ENCODE measurements around the gene RUFY1. TPM values are rescaled to one million over a fixed set of nuclear protein-coding genes. Genes with fewer than 3 reads are reported as not detected.
"Not testable (repeated sequence)": the region's sequence is repeated elsewhere in the genome, so short reads cannot be mapped to it uniquely, and the experiment has no call there.

Gene RUFY1
- total and polyA plus RNA-seq, 2 donors (not counting 3 experiments of a cell fraction or from before 2014, with no cell fraction given): 25.6 to 44.9 TPM

GRCh38 chr5:179653135-179653534 lies 102.8 kb downstream of the RUFY1 start:
- dilution Hi-C loops (cut with MboI; ENCODE audit: extremely low pct_ligation_motif_present, low sequenced_read_pairs); H3K9me3 ChIP-seq (replicated peaks; ENCODE audit: control insufficient read depth, insufficient read depth, low read length); H3K27ac ChIP-seq (ENCODE audit: insufficient read depth, low read depth, low read length); H2AFZ ChIP-seq (ENCODE audit: low read depth, low read length); H3K27me3 ChIP-seq (ENCODE audit: control insufficient read depth in 2 of 2, insufficient read depth in 2 of 2, low read length in 2 of 2); H4K20me1 ChIP-seq (replicated peaks; ENCODE audit: control insufficient read depth, extremely low read depth, insufficient read depth, low read length); H3K4me3 ChIP-seq (replicated peaks in 1 of 3; ENCODE audit: insufficient read depth in 1 of 3, low read depth in 1 of 3, low read length in 3 of 3); intact Hi-C loops (cut with micrococcal nuclease); H3K4me2 ChIP-seq (ENCODE audit: insufficient read depth, low read length); DNase-seq (ENCODE audit: low read depth, low spot score); FAIRE-seq; H3K9me1 ChIP-seq (replicated peaks; ENCODE audit: control insufficient read depth, extremely low read depth, insufficient read depth, low read length); H3K79me2 ChIP-seq (ENCODE audit: control insufficient read depth, insufficient read depth, low read length); BruUV-seq (replicated peaks); H3K9ac ChIP-seq (replicated peaks; ENCODE audit: extremely low read depth, insufficient read depth, low read length); CTCF ChIA-PET; POLR2A ChIA-PET; H3K36me3 ChIP-seq (ENCODE audit: control insufficient read depth in 2 of 2, extremely low read depth in 1 of 2, insufficient read depth in 2 of 2, low read length in 2 of 2); H3K4me1 ChIP-seq (ENCODE audit: control insufficient read depth, extremely low read depth, insufficient read depth, low read length): not testable (repeated sequence)

GRCh38 chr5:179657302-179658178 lies 107.2 kb downstream of the RUFY1 start:
- CTCF ChIA-PET: not testable (repeated sequence)

GRCh38 chr5:179658179-179658856 lies 108.0 kb downstream of the RUFY1 start:
- CTCF ChIA-PET; H3K4me1 ChIP-seq (ENCODE audit: control insufficient read depth, extremely low read depth, insufficient read depth, low read length); H4K20me1 ChIP-seq (replicated peaks; ENCODE audit: control insufficient read depth, extremely low read depth, insufficient read depth, low read length); H3K79me2 ChIP-seq (ENCODE audit: control insufficient read depth, insufficient read depth, low read length); H3K27me3 ChIP-seq (ENCODE audit: control insufficient read depth in 2 of 2, insufficient read depth in 2 of 2, low read length in 2 of 2); H3K9me3 ChIP-seq (replicated peaks; ENCODE audit: control insufficient read depth, insufficient read depth, low read length); FAIRE-seq; POLR2A ChIA-PET; H3K9me1 ChIP-seq (replicated peaks; ENCODE audit: control insufficient read depth, extremely low read depth, insufficient read depth, low read length); dilution Hi-C loops (cut with MboI; ENCODE audit: extremely low pct_ligation_motif_present, low sequenced_read_pairs); H3K36me3 ChIP-seq (ENCODE audit: control insufficient read depth in 2 of 2, extremely low read depth in 1 of 2, insufficient read depth in 2 of 2, low read length in 2 of 2): not testable (repeated sequence)
- TSS peak; percentile 84 for BruUV-seq (replicated peaks)
- peak overlapping the region; percentile 99 for H3K4me2 ChIP-seq (ENCODE audit: insufficient read depth, low read length)
- H3K27ac ChIP-seq (ENCODE audit: insufficient read depth, low read depth, low read length): peak overlapping the region; percentile 18
- intact Hi-C loops (cut with micrococcal nuclease): loop anchor here (2.0 kb wide), 2 partner anchors 22 to 36 kb away; partner anchors contain the start of gene HNRNPH1
- H3K9ac ChIP-seq (replicated peaks; ENCODE audit: extremely low read depth, insufficient read depth, low read length): peak overlapping the region; percentile 71
- H3K4me3 ChIP-seq (replicated peaks in 1 of 3; ENCODE audit: insufficient read depth in 1 of 3, low read depth in 1 of 3, low read length in 3 of 3): peak overlapping the region; percentile 35 to 94 (median 79)
- peak; percentile 33 for DNase-seq (ENCODE audit: low read depth, low spot score)
- peak overlapping the region; percentile 98 for H2AFZ ChIP-seq (ENCODE audit: low read depth, low read length)

More at GRCh38 chr5:179657302-179658178, 107.2 kb downstream of the RUFY1 start:
- DNase-seq (ENCODE audit: low read depth, low spot score); H3K36me3 ChIP-seq (ENCODE audit: control insufficient read depth in 2 of 2, extremely low read depth in 1 of 2, insufficient read depth in 2 of 2, low read length in 2 of 2); H4K20me1 ChIP-seq (replicated peaks; ENCODE audit: control insufficient read depth, extremely low read depth, insufficient read depth, low read length); H3K27ac ChIP-seq (ENCODE audit: insufficient read depth, low read depth, low read length); H3K79me2 ChIP-seq (ENCODE audit: control insufficient read depth, insufficient read depth, low read length); H3K4me1 ChIP-seq (ENCODE audit: control insufficient read depth, extremely low read depth, insufficient read depth, low read length); H3K9me1 ChIP-seq (replicated peaks; ENCODE audit: control insufficient read depth, extremely low read depth, insufficient read depth, low read length); H3K9me3 ChIP-seq (replicated peaks; ENCODE audit: control insufficient read depth, insufficient read depth, low read length); H3K4me3 ChIP-seq (replicated peaks in 1 of 3; ENCODE audit: insufficient read depth in 1 of 3, low read depth in 1 of 3, low read length in 3 of 3); BruUV-seq (replicated peaks); dilution Hi-C loops (cut with MboI; ENCODE audit: extremely low pct_ligation_motif_present, low sequenced_read_pairs); H3K27me3 ChIP-seq (ENCODE audit: control insufficient read depth in 2 of 2, insufficient read depth in 2 of 2, low read length in 2 of 2); H3K4me2 ChIP-seq (ENCODE audit: insufficient read depth, low read length); POLR2A ChIA-PET; H3K9ac ChIP-seq (replicated peaks; ENCODE audit: extremely low read depth, insufficient read depth, low read length): not testable (repeated sequence)
- H2AFZ ChIP-seq (ENCODE audit: low read depth, low read length): peak overlapping the region; percentile 76
- intact Hi-C loops (cut with micrococcal nuclease): loop anchor here (2.0 kb wide), 2 partner anchors 21 to 35 kb away; partner anchors contain the start of gene HNRNPH1
- FAIRE-seq: peak; percentile 99

All from endothelial cell of umbilical vein (primary cell).